Measurements from ENCODE around the gene SDC3. TPM values are rescaled to one million over a fixed set of nuclear protein-coding genes. Genes with fewer than 3 reads are reported as not detected.

SDC3 gene
- total RNA-seq, 1 donor from 2014 or later = 0.71 TPM

- POLR2A ChIA-PET = no interaction called here
- no peak overlapping the region for H3K4me3 Mint-ChIP-seq
Measured at GRCh38 chr1:30852026-30852425, 56.5 kb downstream of the SDC3 start.

GRCh38 chr1:30851286-30851685, 57.3 kb downstream of the SDC3 start:
- H3K36me3 Mint-ChIP-seq (ENCODE audit: low read depth) = no peaks in the 10 kb centered on the region
- intact Hi-C loops (cut with micrococcal nuclease) = no loop called here
- ATAC-seq (ENCODE audit: low read depth) (no peak), DNase-seq (no peak)
- no peak overlapping the region for H3K4me3 Mint-ChIP-seq
- no peak for TF ChIP-seq CTCF (IDR thresholded peaks at IDR 0.05)
- H3K4me1 Mint-ChIP-seq = peaks cover 2% of the 10 kb centered on the region
- H3K27me3 Mint-ChIP-seq = peaks cover 42% of the 10 kb centered on the region
- CTCF ChIA-PET = no interaction called here
- H3K27ac Mint-ChIP-seq = no peak overlapping the region
- H3K9me3 Mint-ChIP-seq = no peaks in the 10 kb centered on the region
- POLR2A ChIA-PET = no interaction called here

More at GRCh38 chr1:30852026-30852425, 56.5 kb downstream of the SDC3 start:
- H3K36me3 Mint-ChIP-seq (ENCODE audit: low read depth) = no peaks in the 10 kb centered on the region
- intact Hi-C loops (cut with micrococcal nuclease) = no loop called here
- no peak overlapping the region for H3K27ac Mint-ChIP-seq
- peaks cover 36% of the 10 kb centered on the region for H3K27me3 Mint-ChIP-seq
- CTCF ChIA-PET = no interaction called here
- no peaks in the 10 kb centered on the region for H3K9me3 Mint-ChIP-seq
- no peak for TF ChIP-seq CTCF (IDR thresholded peaks at IDR 0.05)
- H3K4me1 Mint-ChIP-seq = peaks cover 2% of the 10 kb centered on the region
- DNase-seq (no peak), ATAC-seq (ENCODE audit: low read depth) (no peak)

GRCh38 chr1:30850607-30851006, 58.0 kb downstream of the SDC3 start:
- Mint-ChIP-seq H3K9me3 (no peaks in the 10 kb centered on the region), H3K4me1 (peaks cover 2% of the 10 kb centered on the region), H3K36me3 (ENCODE audit: low read depth) (no peaks in the 10 kb centered on the region), H3K27ac (no peak overlapping the region), H3K27me3 (peaks cover 47% of the 10 kb centered on the region), H3K4me3 (no peak overlapping the region)
- DNase-seq = no peak
- CTCF ChIA-PET = no interaction called here
- intact Hi-C loops (cut with micrococcal nuclease) = no loop called here
- no peak for ATAC-seq (ENCODE audit: low read depth)
- no peak for TF ChIP-seq CTCF (IDR thresholded peaks at IDR 0.05)
- POLR2A ChIA-PET = no interaction called here

- Mint-ChIP-seq H3K36me3 (ENCODE audit: low read depth) (no peaks in the 10 kb centered on the region), H3K9me3 (no peaks in the 10 kb centered on the region), H3K4me1 (no peaks in the 10 kb centered on the region), H3K27ac (no peak overlapping the region), H3K4me3 (no peak overlapping the region), H3K27me3 (peaks cover 51% of the 10 kb centered on the region)
- CTCF ChIA-PET = interaction anchor here (0.7 kb wide), 1 partner anchor 10 kb away, joined by 3 read pairs; no protein-coding TSS in a partner anchor
- no peak for TF ChIP-seq CTCF (IDR thresholded peaks at IDR 0.05)
- ATAC-seq (ENCODE audit: low read depth) (no peak), DNase-seq (no peak)
- POLR2A ChIA-PET = interaction anchor here (0.7 kb wide), 1 partner anchor 41 kb away, joined by 3 read pairs; no protein-coding TSS in a partner anchor
- intact Hi-C loops (cut with micrococcal nuclease) = no loop called here
Measured at GRCh38 chr1:30848130-30848529, 60.4 kb downstream of the SDC3 start.

GRCh38 chr1:30847358-30847972, 61.1 kb downstream of the SDC3 start:
- CTCF ChIA-PET = no interaction called here
- Mint-ChIP-seq H3K27me3 (peaks cover 57% of the 10 kb centered on the region), H3K4me3 (no peak overlapping the region), H3K36me3 (ENCODE audit: low read depth) (no peaks in the 10 kb centered on the region), H3K4me1 (no peaks in the 10 kb centered on the region), H3K27ac (no peak overlapping the region), H3K9me3 (no peaks in the 10 kb centered on the region)
- no peak for ATAC-seq (ENCODE audit: low read depth)
- intact Hi-C loops (cut with micrococcal nuclease) = no loop called here
- DNase-seq = no peak
- POLR2A ChIA-PET = no interaction called here
- no peak for TF ChIP-seq CTCF (IDR thresholded peaks at IDR 0.05)

All from activated B cell treated with CpG ODN at 0.5 μM for 24 hours (primary cell).